KMS-11 (cell line): ENCODE data around the gene AP3B1.

Experiments used
- H2AFZ ChIP-seq: fragments of 200-600 bp; sonication (generic); 2 replicates; pipeline ENCODE4 v1.6.1; 2016; ENCODE audit warnings: antibody characterized with exemption, mixed run types, low read depth
- H3K27ac ChIP-seq: fragments of 200-600 bp; sonication (generic); 2 replicates; pipeline ENCODE4 v1.6.1; 2016; ENCODE audit warnings: mild to moderate bottlenecking, mixed run types
- H3K27me3 ChIP-seq: fragments of 200-600 bp; sonication (generic); 2 replicates; pipeline ENCODE4 v1.6.1; 2017; ENCODE audit warnings: mild to moderate bottlenecking, low read depth, mixed run types, moderate library complexity; ENCODE audit not compliant: insufficient read depth
- H3K36me3 ChIP-seq: fragments of 200-600 bp; sonication (generic); 2 replicates; pipeline ENCODE4 v1.6.1; 2017; ENCODE audit warnings: mild to moderate bottlenecking, mixed run types; ENCODE audit not compliant: insufficient read depth
- H3K4me1 ChIP-seq: fragments of 200-600 bp; sonication (generic); 2 replicates; pipeline ENCODE4 v1.6.1; 2016; ENCODE audit warnings: mild to moderate bottlenecking, low read depth, mixed run types; ENCODE audit not compliant: poor library complexity, severe bottlenecking
- H3K4me2 ChIP-seq: fragments of 200-600 bp; sonication (generic); 2 replicates; pipeline ENCODE4 v1.7.0; 2016; ENCODE audit warnings: mild to moderate bottlenecking, mixed run types
- H3K4me3 ChIP-seq: fragments of 200-600 bp; sonication (generic); IDR thresholded peaks from 2 replicates; pipeline ENCODE4 v1.6.1; 2017; ENCODE audit warnings: low read depth, low read length, mixed read lengths; ENCODE audit not compliant: insufficient read depth
- H3K79me2 ChIP-seq: fragments of 200-600 bp; sonication (generic); 2 replicates; pipeline ENCODE4 v1.6.1; 2016; ENCODE audit warnings: low read depth, mixed run types; ENCODE audit not compliant: insufficient read depth
- H3K9ac ChIP-seq: fragments of 200-600 bp; sonication (generic); 2 replicates; pipeline ENCODE4 v1.6.1; 2016; ENCODE audit warnings: mild to moderate bottlenecking, mixed run types
- H4K20me1 ChIP-seq: fragments of 200-600 bp; sonication (generic); 2 replicates; pipeline ENCODE4 v1.6.1; 2016; ENCODE audit warnings: mild to moderate bottlenecking, mixed run types; ENCODE audit not compliant: insufficient read depth
- CTCF ChIP-seq: fragments of 200-600 bp; sonication (generic); conservative IDR thresholded peaks from 2 replicates; pipeline ENCODE4 v1.6.1; 2017; ENCODE audit warnings: low read depth, mild to moderate bottlenecking, antibody characterized with exemption, low read length, moderate library complexity, mixed read lengths

AP3B1 gene

GRCh38 chr5:78279194-78279593, 15.3 kb downstream of the AP3B1 start:
- Histone ChIP-seq H3K4me2 (no peak overlapping the region), H3K4me1 (no peaks in the 10 kb centered on the region), H4K20me1 (no peaks in the 10 kb centered on the region; the same call in 1 of the 2 replicates), H3K9ac (no peak overlapping the region), H3K36me3 (no peaks in the 10 kb centered on the region), H2AFZ (no peak overlapping the region), H3K27me3 (no peaks in the 10 kb centered on the region), H3K27ac (no peak overlapping the region), H3K4me3 (no peak overlapping the region), H3K79me2 (no peaks in the 10 kb centered on the region; the same call in 1 of the 2 replicates)
- TF ChIP-seq CTCF, result no peak

- Histone ChIP-seq H4K20me1 (no peaks in the 10 kb centered on the region; the same call in 1 of the 2 replicates), H3K4me2 (no peak overlapping the region), H3K79me2 (no peaks in the 10 kb centered on the region; the same call in 1 of the 2 replicates), H3K27me3 (no peaks in the 10 kb centered on the region), H3K27ac (no peak overlapping the region), H3K9ac (no peak overlapping the region), H3K4me1 (no peaks in the 10 kb centered on the region), H2AFZ (no peak overlapping the region), H3K4me3 (no peak overlapping the region), H3K36me3 (no peaks in the 10 kb centered on the region)
- no peak for TF ChIP-seq CTCF
Measured at GRCh38 chr5:78277715-78278114, 16.8 kb downstream of the AP3B1 start.

GRCh38 chr5:78275998-78276543, 18.4 kb downstream of the AP3B1 start:
- TF ChIP-seq CTCF, result no peak
- H3K4me2 ChIP-seq, result no peak overlapping the region
- H3K27me3 ChIP-seq, result no peaks in the 10 kb centered on the region
- no peaks in the 10 kb centered on the region; the same call in 1 of the 2 replicates for H3K79me2 ChIP-seq
- H3K27ac ChIP-seq, result no peak overlapping the region
- H3K9ac ChIP-seq, result no peak overlapping the region
- H2AFZ ChIP-seq, result no peak overlapping the region
- no peak overlapping the region for H3K4me3 ChIP-seq
- H4K20me1 ChIP-seq, result no peaks in the 10 kb centered on the region; the same call in 1 of the 2 replicates
- no peaks in the 10 kb centered on the region for H3K4me1 ChIP-seq
- no peaks in the 10 kb centered on the region for H3K36me3 ChIP-seq

- H4K20me1 ChIP-seq, result no peaks in the 10 kb centered on the region; the same call in 1 of the 2 replicates
- no peaks in the 10 kb centered on the region for H3K36me3 ChIP-seq
- H3K9ac ChIP-seq, result no peak overlapping the region
- TF ChIP-seq CTCF, result no peak
- no peaks in the 10 kb centered on the region; the same call in 1 of the 2 replicates for H3K79me2 ChIP-seq
- H3K27me3 ChIP-seq, result no peaks in the 10 kb centered on the region
- no peak overlapping the region for H3K4me2 ChIP-seq
- no peak overlapping the region for H3K4me3 ChIP-seq
- no peak overlapping the region for H3K27ac ChIP-seq
- no peaks in the 10 kb centered on the region for H3K4me1 ChIP-seq
- H2AFZ ChIP-seq, result no peak overlapping the region
Measured at GRCh38 chr5:78274540-78275197, 19.8 kb downstream of the AP3B1 start.
